NCI-H2196 treated with DMSO at 0.1 percent for 48 hours (cell line): ENCODE results near the gene PCBP1.
"Not testable (repeated sequence)": the region's sequence is repeated elsewhere in the genome, so short reads cannot be mapped to it uniquely, and the experiment has no call there.

ENCODE experiments used
- DNase-seq: peaks from one replicate; lab custom pipeline; 2025; ENCODE audit not compliant: unreplicated experiment; lab: John Stamatoyannopoulos, UW

Gene PCBP1

GRCh38 chr2:70080610-70081200, 6.6 kb upstream of the PCBP1 start:
- DNase-seq: no peak

DNA sequence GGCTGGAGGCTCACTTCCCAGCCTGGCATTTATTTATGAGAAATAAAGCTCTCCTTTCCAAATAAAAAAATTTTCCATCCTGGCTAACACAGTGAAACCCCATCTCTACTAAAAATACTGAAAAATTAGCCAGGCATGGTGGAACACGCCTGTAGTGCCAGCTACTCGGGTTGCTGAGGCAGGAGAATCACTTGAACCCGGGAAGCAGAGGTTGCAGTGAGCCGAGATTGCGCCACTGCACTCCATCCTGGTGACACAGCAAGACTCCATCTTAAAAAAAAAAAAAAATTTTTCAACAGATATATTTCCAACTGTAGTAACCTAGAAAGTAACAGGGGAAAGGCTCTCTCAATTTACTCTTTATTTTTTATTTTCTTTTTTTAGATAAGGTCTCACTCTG, 6.1 kb upstream of the PCBP1 start:
- no peak for DNase-seq

DNA sequence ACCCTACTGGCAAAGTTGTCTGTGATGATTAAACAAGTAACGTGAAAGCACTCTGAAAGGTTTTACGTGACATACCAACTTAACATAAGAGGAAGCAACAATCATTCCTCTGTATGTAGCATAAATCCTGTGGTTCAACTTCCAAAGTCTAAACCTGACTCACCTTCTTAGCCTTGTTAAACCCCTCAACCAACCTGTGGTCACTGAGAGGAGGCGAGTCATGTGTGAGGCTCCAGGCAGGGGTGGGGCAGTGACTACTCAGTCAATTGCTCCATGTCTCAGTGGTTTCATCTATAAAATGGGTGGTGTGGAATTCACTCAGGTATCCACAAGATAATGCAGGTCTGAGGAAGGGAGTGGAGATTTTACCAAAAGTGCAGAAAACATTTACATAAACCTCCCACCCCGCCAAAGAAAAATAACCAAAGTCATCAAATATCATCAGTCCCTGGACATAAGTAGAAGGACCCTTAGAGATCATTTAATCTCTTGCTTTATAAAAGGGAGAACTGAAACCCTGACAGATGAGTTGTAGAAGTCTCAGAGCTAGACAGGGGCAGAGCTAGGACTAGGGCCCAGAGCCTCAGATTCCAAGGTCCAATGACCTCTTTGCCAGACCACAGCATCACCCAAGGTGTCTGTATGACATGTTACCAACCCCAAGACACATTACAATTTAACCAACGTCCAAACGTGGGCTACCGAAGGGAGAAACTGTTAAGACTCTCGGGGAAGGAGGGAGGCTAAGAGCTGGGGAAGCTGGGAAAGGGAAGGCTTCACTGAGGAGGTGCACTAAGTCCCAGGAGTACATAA, 3.7 kb upstream of the PCBP1 start:
- DNase-seq: no peak

DNA sequence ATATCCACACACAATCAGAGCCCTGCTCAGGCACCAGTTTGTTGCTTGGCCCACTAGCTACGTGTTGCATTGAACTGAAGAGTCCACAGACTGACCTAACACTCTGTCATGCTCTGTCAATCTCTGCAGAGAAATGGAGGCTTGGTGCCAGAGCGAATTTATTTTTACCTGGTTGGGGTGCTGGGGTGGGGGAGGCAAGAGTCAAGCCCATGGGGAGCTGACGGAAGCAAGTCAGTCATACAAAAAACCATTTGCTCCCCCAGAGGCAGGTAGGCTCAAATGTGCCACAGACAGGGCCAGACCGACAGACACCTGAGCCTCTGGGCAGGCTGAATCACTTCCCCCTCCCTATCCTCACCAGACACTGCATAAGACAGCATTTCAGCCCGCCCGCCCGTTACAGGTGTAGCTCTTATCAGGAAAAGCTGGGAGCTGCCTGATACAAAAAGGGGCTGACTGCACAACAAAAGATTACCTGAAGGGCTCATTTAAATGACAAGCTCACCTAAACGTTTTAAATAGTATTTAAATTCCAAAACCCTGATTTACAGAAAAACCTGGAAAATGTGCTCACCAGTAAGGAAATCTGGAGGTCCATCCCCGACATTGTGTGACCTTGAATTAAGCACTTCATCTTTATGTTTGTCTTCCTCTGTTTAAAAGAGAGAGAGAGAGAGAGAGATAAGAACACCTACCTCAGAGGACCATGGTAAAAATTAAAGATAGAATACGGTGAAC, 2.1 kb upstream of the PCBP1 start:
- no peak for DNase-seq

DNA sequence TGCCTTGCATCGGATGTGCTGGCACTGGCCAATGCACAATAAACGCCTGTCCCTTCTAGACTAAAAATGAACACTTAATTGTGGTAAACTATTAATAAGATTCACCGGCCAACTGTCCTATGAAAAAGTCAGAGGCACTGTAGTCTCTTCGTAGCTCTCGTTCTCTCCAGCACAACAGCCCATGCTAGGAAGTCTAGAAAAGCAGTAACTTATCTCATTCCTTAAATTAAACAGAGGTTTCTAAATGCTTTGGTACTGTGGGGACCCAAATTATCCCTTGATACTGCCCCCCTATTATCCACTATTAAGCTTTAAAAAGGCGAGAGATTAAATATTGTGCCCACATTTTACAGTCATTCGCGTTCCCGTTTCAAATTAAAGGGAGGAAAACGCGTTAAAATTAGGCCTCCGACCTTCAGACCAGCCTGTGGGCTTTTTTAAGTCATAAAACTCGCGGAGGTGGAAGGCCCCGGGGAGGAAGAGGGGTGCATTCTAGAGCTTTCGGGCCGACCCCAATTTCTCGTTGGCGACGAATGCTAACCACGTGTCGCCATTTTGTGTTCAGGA, 1.5 kb upstream of the PCBP1 start:
- DNase-seq: no peak

GRCh38 chr2:70086278-70086837, 919 bp upstream of the PCBP1 start:
- no peak for DNase-seq

- DNase-seq: no peak
Measured at GRCh38 chr2:70087702-70088597, 673 bp downstream of the PCBP1 start.

DNA sequence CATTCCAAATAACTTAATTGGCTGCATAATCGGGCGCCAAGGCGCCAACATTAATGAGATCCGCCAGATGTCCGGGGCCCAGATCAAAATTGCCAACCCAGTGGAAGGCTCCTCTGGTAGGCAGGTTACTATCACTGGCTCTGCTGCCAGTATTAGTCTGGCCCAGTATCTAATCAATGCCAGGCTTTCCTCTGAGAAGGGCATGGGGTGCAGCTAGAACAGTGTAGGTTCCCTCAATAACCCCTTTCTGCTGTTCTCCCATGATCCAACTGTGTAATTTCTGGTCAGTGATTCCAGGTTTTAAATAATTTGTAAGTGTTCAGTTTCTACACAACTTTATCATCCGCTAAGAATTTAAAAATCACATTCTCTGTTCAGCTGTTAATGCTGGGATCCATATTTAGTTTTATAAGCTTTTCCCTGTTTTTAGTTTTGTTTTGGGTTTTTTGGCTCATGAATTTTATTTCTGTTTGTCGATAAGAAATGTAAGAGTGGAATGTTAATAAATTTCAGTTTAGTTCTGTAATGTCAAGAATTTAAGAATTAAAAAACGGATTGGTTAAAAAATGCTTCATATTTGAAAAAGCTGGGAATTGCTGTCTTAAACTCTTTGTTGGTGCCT, 1.4 kb downstream of the PCBP1 start:
- no peak for DNase-seq

DNA sequence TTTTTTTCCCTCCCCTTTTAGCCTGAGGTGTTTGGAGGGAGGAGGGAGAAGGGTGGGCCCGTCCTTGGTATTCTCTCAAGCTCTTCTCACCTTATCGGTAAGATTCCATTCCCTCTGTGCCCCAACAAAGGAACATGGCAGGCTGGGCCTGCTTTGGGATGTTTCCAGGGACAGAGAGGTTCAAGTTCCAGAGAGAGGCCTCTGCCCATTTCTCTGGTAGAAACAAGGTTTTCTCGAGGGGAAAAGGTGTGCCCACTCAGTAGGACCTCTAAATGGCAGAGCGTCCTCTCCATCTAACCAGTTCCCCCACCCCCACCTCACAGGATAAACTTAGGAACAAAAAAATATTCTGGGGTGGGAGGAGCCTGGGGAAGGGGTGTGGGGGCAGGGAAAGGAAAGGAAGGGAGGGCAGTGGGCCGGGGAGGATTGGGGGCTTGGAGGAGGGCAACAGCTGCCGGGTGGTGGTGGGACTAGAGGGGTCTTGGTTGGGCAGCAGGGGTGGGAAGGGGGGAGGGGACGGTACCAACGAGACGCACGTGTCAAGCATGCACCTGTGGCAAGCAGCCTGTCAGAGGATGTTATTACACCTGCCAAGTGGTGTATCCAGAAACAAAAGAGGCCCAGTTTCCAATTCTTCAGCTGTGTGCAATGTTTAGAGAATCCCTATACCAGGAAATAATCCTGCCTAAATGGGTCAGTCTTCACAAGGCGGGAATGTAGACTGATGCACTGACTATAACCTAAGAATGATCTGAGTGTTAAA, 2.1 kb downstream of the PCBP1 start:
- DNase-seq: peak; percentile 66

DNA sequence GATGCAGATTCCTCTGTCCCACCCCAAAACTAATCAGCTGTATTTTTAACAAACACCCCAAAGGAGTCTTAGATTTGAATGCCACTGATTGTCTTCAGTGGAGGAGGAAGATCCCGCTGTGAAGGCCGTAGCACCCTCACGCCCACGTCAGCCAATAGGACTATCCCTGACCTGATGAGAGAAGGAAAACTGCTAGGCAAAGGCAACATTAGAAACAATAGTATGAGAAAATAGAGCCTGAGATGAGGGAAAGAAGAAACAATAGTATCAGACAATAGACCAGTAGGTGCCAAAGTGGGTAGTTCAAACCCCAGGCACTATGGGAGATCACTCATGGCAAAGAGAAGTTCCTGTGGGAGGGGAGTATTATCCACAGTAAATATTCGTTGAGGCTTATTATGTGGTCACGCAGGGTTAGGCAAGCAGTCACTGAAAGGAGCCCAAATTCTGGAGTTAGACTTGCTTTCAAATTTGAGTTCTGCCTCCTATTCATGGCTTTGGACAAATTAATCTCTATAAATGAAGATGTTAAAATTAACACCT, 2.8 kb downstream of the PCBP1 start:
- no peak for DNase-seq

- no peak for DNase-seq
Measured at GRCh38 chr2:70090706-70091334, 3.5 kb downstream of the PCBP1 start.

GRCh38 chr2:70091364-70091763, 4.1 kb downstream of the PCBP1 start:
- no peak for DNase-seq

DNA sequence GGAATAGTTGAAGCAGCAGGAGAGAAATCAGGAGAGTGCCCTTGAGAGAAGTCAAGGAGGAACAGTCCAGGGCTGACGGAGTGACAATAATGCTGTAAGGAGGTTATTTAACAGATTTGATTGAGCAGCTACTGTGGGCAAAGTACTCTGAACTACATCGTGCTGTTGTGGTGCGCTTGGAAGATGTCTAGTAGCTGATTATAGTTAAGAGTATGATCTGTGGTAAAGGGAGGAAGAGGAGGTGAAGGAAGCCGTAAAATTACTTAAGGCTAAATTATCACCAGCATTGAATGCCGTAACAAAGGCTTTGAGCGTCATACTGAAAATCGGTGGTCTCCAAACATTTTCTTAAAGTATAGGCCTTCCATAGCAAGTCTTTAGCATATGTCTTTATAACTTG, 4.5 kb downstream of the PCBP1 start:
- no peak for DNase-seq

GRCh38 chr2:70092576-70093243, 5.4 kb downstream of the PCBP1 start:
- DNase-seq: not testable (repeated sequence)

- no peak for DNase-seq
Measured at GRCh38 chr2:70094171-70094977, 7.1 kb downstream of the PCBP1 start.

- no peak for DNase-seq
Measured at GRCh38 chr2:70094978-70095719, 7.9 kb downstream of the PCBP1 start.
